Activated T-cell treated with anti-CD3 and anti-CD28 coated beads, Interleukin-2, amount 50 U/mL, for 48 hours (primary cell): ENCODE data around the gene S1PR1.
"Not testable (repeated sequence)": the region's sequence is repeated elsewhere in the genome, so short reads cannot be mapped to it uniquely, and the experiment has no call there.

Experiments
- DNase-seq, 2 experiments: peaks; one replicate each; pipeline ENCODE4 v3.0.0-alpha.2; 2020

The S1PR1 gene

GRCh38 chr1:101220906-101221305 is 15.9 kb upstream of the S1PR1 start:
- DNase-seq: no peak

GRCh38 chr1:101221945-101222429 is 14.8 kb upstream of the S1PR1 start:
- DNase-seq: no peak

- DNase-seq: no peak
These were observed 9.0 kb upstream of the S1PR1 start for GRCh38 chr1:101227837-101228236.

- no peak for DNase-seq
These were observed 8.2 kb upstream of the S1PR1 start for GRCh38 chr1:101228424-101229134.

GRCh38 chr1:101232182-101232581 is 4.6 kb upstream of the S1PR1 start:
- not testable (repeated sequence) for DNase-seq

DNA sequence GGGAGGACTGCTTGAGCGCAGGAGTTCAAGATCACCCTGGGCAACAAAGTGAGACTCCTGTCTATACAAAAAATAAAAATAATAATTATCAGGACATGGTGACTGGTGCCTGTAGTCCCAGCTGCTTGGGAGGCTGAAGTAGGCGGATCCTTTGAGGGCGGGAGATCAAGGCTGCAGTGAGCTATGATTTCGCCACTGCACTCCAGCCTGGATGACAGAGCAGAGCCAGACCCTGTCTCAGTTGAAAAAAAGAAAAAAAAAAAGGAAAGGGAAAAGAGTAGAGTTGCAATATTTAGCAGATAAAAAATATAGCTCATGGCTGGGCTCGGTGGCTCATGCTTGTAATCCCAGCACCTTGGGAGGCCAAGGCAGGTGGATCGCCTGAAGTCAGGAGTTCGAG is 3.3 kb upstream of the S1PR1 start:
- no peak for DNase-seq

GRCh38 chr1:101235216-101235695 is 1.6 kb upstream of the S1PR1 start:
- peak; percentile 50 to 59 for DNase-seq

DNA sequence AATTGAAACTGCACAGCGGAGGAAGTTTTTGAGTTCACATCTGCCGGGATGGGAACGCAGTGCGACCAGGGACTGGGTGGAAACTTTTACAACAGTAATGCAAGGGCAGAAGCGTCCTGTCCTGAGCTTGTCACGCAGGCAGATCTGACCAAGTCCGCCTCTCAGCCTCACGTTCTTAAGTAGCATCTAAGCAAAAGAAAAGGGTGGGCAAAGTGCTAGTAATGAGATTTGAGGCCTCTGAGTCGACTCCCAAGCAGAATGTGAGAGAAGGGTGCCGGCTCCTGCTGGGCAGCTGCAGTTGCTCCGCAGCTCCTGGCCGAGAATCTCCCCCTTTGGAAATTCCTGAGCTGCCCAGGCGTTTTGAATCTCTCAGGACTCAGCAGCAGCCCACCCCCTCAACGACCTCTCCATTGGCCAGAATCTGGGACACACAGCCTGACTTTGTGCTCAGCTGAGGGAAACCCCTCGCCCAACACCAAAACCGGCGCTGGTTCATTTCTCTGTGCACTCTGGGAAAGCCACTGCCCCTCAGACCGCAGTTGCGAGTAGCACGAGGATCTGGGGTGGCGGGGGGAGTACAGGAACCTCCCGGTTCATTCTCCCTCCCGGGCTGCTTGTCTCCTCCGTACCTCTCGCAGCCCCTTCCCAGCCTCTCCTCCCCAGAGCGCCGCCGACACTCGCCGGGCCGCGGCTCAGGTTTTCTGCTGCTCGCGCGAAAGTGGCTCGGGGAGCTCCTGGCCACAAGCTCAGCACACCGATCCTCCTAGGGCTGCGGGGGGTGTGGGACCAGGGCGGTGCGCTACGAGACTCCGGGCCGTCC is 913 bp upstream of the S1PR1 start:
- DNase-seq: peak; percentile 84 to 85

- DNase-seq: peak in 1 of 2 experiments; percentile 57
These were observed 514 bp downstream of the S1PR1 start for GRCh38 chr1:101237229-101237837.

DNA sequence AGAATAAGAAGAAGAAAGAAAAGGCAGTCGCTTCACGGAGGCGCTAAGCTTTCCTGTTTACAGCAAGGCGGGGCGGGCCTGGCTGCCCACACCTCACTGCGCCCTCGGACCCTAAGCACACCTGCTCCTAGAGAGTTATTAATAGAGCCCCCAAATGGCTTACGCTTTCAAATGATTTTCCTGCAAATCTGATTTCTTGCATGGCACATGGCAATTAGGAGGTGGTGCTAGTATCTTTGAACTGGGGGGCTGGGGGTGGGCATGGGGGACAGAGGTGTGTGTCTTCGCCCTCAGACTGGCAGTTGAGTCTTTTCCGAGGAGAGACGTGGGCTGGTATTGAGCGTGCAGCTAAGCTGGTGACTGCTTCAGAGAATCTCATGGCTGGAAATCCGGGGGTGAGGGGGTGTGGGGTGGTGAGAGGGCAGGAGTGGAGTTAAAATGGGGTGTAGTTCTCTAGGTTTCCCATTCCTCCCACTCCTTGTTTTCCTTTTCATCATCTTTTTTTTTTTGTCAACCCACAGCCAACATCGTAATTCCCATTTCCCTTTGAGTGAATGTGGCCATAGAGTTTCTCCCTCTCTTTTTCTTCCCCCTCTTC is 1.3 kb downstream of the S1PR1 start:
- DNase-seq: peak; percentile 80 to 82

DNA sequence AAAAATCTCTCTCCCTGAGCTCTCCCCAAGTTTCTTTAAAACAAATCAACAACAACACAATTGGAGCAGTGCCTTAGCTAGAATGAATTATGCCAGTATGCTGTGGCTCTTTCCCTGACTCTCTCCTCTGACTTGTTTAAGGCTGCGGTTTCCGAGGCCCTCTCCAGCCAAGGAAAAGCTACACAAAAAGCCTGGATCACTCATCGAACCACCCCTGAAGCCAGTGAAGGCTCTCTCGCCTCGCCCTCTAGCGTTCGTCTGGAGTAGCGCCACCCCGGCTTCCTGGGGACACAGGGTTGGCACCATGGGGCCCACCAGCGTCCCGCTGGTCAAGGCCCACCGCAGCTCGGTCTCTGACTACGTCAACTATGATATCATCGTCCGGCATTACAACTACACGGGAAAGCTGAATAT is 1.9 kb downstream of the S1PR1 start:
- DNase-seq: peak; percentile 96 to 98

- DNase-seq: peak; percentile 75 to 80
These were observed 2.5 kb downstream of the S1PR1 start for GRCh38 chr1:101239095-101240040.

DNA sequence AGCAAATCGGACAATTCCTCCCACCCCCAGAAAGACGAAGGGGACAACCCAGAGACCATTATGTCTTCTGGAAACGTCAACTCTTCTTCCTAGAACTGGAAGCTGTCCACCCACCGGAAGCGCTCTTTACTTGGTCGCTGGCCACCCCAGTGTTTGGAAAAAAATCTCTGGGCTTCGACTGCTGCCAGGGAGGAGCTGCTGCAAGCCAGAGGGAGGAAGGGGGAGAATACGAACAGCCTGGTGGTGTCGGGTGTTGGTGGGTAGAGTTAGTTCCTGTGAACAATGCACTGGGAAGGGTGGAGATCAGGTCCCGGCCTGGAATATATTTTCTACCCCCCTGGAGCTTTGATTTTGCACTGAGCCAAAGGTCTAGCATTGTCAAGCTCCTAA is 3.2 kb downstream of the S1PR1 start:
- peak in 1 of 2 experiments; percentile 53 for DNase-seq

DNA sequence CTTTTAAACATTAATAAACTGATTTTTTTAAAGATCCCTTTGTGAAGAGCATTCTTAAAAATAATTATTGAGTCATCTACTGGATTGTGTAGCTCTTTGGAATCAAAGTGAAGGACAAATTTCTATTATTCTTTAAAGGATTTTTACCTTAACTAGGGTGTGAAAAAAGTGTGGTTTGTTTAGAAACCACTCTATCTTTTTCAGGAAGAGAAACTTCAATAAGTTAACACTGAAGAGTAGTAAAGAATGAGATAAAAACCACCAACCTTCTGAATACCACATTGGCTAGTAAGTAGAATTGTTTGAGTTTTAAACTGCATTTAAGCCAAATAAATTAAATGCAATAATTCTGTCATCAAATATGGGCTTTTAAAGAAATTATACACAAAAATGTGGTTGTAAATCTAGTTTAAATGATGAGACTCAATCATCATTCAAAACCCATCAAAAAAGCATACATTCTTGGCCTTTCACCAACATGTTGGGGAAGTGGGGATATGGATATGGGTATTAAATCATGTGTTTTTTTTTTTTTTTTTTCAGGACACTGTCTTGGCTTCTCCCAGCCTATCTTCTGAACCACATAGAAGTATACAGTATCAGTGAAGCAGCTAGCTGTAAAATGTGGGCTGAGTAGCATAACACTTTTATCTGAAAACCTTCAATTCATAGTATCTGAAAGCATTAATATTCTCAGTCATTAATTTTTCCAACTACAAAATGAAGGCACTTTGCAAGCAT is 4.8 kb downstream of the S1PR1 start:
- no peak for DNase-seq

DNA sequence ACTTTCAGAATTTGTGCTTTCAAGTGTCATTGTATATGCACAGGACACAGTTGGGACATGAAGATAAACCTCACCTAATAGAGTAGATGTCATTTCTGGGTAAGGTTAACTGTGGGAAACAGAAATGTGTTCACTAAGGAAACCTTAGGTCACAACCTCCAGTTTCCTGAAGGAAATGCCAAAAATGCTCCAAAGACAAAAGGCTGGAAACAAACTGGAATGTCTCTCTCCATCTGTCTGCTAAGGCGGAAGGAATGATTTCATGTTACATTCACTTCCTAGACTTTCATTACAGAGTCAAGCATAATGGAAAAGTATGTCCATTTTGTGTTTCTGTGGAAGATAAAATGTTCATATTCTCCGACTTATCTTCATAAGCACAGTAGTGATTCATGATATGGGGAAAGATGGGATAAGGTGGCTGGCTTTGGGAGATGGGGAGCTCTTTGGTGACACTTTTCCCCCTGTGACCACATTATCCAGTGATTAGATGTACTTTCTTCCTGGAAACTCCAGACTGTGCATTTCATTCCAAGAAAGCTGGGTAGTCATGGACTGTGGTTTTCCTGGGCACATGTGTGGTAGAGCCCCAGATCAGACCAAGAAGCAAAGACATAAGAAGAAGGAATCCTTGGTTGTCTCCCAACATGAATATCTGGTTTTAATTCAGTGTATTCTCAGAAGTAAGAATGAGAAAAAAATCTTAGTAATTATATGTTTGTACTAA is 5.7 kb downstream of the S1PR1 start:
- DNase-seq: no peak

GRCh38 chr1:101243751-101244150 is 6.9 kb downstream of the S1PR1 start:
- DNase-seq: no peak

- no peak for DNase-seq
These were observed 8.0 kb downstream of the S1PR1 start for GRCh38 chr1:101244842-101245241.

DNA sequence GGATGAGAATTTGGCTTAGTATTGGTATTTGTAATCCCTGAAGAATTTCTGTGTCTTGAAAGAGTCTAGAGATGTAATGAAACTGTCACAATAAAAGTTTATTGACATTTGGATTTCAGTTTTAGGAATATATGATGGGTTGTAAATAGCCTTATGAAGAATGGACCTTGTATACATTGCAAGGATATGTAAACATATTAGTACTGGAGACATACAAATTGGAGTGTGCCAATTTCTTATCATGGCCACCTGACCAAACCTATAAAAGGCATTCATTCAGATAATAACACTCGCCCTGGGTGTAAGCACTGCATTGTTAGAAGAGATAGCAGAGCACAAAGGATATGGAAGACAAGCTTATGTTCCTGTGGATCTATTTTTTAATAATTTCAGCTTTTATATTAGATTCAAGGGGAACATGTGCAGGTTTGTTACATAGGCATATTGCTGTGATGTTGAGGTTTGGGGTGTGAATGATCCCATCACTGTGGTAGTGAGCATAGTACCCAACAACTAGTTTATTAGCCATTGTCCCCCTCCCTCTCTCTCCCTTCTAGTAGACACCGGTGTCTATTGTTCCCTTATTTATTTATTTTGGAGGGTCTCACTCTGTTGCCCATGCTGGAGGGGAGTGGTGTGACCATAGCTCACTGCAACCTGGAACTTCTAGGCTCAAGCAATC is 8.6 kb downstream of the S1PR1 start:
- no peak for DNase-seq

- no peak for DNase-seq
These were observed 10.8 kb downstream of the S1PR1 start for GRCh38 chr1:101247404-101248287.
